ENCODE data around the gene GATAD2A.
"Not testable (repeated sequence)": the region's sequence is repeated elsewhere in the genome, so short reads cannot be mapped to it uniquely, and the experiment has no call there.

The GATAD2A gene

DNA sequence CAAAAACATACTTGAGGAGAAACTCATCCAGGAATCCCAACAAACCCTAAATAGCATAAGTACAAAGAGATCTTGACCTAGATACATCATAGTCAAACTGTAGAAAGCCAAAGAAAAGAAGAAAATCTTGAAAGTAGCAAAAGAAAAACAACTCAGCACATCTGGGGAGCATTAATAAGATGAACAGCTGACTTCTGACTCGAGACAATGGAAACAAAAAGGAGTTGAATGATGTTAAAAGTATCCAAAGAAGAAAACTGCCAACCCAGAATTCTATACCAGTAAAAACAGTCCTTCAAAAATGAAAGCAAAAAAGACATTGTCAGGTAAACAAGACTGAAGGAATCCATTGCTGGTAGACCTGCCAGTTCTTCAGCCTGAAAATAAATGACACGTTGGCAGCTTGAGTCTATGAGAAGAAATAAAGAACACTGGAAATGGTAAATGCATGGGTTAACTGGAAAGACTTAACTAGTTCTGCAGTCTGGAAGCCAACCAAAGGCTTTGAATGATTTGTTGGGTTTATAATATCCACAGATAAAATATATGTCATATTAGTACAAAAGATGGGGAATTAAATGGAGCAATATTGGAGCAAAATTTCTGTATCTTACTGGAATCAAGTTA, 63.1 kb downstream of the GATAD2A start:
- DNase-seq = no peak

DNA sequence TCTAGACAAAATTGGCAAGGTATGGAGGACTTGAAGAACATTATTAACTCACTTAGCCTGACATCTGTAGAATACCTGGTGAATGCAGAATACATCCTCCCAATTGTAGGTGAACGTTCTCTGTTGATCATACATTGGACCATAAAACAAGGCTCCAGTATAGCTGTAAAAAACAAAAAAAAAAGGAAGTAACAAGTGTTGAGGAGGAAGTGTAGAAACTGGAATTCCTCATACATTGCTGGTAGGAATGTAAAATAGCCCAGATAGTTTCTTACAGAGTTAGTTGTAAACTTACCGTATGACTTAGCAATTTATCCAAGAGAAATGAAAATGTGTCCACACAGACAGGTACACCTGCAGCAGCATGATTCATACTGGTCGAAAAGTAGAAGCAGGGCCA, 65.1 kb downstream of the GATAD2A start:
- DNase-seq = no peak

DNA sequence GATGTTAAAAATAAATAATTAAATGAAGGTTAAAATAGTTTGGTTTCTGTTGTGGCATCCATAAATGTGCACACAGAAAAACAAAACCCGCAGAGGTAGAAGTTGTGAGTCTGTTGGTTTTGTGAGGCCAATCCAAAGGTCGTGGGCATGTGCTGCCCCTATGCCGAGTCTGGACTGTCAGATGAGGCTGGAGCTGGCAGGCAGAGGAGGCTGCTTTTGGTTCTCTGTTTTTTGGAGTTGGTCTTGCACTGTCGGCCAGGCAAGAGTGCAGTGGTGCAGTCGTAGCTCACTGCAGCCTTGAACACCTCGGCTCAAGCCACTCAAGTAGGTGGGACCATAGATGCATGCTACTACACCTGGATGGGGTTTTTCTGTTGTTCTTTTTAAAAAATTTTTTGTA, 66.2 kb downstream of the GATAD2A start:
- no peak for DNase-seq

DNA sequence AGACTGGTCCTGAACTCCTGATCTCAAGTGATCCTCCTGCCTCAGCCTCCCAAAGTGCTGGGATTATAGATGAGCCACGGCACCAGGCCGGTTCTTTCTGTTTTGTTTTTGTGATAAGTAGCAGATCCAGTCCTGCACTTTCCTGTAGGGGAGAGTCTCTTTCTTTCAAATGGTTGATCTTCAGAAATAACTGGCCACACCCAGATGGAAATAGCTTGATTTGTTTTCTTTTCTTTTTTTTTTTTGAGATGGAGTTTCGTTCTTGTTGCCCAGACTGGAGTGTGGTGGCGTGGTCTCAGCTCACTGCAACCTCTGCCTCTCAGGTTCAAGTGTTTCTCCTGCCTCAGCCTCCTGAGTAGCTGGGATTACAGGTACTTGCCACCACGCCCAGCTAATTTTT, 66.6 kb downstream of the GATAD2A start:
- DNase-seq = not testable (repeated sequence)

DNA sequence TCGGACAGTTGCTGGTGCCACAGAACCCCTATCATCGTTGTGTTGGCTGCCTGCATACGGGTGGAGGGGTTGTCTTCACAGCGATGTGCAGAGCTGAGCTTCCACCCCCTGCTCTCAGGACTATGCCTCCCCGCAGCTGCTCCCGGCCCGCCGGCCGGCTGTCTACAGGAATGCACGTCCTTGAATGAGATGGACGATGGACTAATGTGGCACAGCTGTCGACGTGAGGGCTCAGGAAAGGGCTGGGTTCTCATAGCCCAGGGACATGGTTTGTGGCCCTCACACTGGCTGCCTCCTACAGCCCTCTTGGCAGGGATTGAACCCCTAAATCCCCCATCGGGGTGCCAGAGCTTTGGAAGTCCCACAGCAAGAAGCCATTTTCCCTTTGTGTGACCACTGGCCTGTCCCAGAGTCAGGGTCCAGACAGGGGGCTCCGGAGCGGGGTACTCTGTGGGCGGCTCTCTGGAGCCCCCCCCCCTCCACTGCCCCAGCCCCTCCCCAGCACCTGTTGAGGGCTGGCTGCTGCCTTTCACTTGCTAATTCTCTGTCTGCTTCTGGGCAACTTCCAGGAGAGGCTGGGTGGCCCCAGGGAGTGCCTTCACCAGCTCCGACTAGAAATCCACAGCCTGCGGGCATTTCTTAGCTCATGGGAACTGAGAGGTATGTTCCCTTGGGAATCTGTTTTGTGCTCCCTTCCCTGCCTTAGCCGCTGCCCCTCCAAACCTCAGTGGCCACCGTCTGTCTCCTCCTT, 69.7 kb downstream of the GATAD2A start:
- DNase-seq = no peak

DNA sequence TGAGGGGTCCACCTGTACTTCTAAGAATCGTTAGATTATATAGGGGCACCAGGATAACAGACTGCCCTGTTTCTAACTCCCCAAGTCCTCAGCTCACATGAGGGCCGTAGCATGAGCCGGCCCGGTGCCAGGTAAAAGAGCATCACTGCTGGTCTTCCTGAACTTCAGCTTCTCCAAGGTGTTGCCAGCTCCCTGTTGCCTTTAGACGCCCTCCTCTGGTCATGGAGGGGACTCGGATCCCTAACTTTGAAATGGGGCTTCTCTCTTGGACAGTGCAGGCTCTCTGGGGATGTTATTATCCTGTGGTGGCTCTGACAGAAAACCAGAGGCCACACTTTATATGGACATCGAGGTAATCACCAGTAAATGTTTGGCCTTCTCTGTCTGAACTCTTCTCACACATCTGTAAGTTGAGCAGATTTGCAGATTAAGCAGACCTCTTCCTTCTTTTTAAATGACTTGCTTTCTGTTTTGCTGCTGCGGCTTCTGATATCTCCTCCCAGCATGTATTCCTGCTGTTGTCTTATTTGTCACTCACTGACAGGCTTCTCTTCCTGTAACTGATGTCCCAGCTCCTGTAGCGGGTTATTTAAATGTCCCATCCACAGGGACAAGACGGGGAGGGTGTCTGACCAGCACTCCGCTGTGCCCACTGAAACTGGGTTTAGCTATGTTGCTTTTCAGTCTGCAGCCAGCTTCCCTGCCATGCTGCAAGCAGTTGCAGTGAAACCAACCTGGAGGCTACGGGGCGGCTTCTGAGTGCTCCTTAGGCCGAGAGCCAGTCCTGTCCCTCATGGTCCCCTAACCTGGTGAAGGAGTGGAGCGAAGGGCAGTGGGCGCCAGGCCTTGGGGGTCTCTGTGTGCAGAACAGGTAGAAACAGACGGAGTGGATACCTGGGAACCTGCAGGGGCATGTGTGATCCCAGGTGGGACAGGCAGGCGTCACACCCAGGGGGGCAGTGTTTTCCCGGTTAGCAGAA, 70.7 kb downstream of the GATAD2A start:
- DNase-seq = no peak

DNA sequence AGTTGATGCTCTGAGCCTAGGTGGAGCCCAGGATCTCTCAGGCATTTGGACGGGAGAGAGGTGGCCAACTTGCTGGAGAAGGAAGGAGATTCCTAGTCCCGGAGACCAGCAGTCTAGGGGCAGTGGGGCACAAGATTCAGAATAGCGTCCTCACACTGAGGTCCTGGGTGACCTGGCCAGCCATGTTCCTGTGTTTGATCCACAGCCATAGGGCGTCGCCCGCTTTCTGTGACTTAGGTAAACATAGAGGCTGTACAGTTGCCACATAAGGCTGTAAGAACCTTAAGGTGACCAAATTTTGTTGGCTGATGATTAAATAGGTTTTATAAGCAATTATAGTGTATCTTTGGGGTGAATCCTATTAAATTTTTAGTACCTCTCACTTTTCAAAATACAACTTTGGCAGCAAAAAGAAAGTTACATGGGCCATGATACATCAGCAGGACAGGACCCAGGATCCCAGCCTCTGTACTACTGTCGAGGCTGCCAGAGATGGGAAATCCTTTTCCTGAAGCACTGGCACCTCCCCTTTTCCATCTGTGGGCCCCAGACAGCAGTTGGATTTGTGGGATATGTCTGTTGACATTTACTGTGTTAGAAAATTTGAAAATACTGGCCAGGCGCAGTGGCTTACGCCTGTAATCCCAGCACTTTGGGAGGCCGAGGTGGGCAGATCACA, 72.4 kb downstream of the GATAD2A start:
- DNase-seq = no peak

DNA sequence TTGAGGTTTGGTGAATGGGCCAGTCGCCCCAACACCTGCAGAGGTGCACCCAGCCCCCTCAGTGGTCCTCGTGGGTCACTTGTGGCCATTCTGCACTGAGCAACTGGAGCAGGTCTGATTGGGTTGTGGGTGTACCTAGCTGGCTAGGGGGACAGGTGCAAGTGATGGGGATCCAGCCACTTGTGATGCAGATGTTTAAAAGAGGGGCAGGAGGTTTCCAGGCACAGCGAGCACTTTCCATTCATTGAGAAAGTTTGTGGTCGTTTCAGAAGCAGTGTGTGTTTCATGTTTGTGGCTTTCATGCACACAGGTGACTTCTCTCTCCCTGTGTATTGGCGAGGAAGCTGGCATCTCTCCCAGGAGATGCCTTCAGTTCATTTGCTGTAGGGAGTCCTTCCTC, 75.2 kb downstream of the GATAD2A start:
- DNase-seq = no peak

DNA sequence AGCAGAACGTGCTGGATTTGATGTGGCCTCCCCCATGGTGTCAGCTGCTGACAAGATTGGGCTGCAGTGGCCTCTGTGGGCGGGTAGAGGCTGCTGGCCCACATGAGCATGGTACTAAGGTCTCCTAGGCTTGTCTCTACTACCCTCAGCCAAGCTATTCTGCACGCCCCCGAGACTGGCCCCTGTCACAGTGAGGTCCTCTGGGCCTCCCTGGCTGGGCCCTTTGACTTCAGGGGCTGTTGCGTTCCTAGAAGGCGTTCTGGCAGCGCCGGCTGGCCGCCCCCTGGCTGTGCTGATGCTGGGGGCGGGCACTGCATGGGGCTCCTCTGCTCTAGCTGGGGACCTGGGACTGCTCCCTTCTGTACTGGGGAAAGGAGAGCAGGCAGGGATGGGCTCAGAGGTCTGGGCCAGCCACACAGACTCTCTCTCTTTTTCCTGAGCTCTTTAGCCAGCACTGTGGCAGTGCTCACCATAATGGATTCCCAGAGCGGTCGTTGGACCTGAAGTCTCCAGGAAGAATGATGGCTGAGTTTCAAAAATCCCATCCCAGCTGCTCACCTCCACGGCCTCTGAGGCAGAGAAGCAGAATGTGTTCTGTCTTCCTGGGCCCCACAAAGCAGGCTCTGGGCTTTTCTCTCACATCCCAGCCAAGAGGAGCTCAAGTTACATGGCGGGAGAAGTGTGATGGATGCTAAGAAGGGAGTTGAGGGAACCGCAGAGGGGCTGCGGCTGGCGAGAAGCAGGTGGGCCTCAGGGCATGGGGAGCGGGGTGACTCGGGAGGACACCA, 77.5 kb downstream of the GATAD2A start:
- DNase-seq = no peak

DNA sequence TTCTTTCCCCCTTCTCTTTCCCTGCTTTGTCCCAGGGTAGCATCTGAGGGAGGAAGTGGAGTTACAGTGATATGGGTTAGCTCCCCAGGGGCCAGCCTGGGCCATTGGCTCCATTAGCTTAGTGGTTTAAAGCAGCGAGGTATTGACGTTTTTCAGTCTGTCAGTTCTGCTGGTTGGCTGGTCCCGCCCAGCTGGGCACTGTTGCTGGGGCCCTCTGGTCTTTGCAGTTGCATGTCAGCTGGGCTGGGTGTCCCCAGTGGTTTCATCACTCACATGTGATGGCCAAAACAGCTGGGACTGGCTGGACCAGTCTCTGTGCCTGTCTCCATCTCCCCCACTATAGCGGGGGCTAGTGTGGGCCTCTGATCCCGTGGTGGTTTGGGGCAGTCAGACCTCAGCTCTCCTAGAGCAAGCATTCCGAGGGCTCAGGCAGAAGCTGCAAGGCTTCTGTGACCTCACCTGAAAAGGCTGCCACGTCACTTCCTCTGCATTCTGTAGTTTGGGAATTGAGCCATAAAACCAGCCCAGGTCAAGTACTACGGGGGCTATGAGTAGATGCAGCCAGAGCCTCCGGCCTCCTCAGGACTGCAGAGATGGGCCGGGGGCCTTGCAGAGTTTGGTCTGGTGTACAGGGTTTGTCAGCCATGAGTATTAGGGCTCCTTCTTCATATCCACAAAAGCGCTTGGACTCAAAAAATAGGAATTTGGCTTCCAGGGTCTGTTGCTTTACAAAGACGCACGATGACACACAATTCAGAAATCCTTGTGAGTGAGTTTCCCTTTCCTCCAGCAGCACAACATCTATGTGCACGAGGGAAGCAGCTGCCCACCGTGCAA, 79.9 kb downstream of the GATAD2A start:
- DNase-seq = no peak

DNA sequence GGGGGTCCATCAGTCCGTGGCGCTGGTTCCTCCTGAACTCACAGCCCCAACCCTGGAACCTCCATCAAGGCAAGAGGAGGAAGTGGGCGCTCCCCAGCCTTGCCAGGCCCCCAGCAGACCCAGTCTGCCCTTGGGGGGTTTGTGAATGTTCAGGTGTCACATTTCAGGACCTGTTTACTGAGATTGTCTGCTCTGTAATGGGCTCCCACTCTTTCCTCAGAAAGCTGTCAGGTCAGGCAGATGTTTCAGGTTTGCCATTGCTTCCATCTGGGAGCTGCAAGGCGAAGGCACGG, 80.5 kb downstream of the GATAD2A start:
- no peak for DNase-seq

DNA sequence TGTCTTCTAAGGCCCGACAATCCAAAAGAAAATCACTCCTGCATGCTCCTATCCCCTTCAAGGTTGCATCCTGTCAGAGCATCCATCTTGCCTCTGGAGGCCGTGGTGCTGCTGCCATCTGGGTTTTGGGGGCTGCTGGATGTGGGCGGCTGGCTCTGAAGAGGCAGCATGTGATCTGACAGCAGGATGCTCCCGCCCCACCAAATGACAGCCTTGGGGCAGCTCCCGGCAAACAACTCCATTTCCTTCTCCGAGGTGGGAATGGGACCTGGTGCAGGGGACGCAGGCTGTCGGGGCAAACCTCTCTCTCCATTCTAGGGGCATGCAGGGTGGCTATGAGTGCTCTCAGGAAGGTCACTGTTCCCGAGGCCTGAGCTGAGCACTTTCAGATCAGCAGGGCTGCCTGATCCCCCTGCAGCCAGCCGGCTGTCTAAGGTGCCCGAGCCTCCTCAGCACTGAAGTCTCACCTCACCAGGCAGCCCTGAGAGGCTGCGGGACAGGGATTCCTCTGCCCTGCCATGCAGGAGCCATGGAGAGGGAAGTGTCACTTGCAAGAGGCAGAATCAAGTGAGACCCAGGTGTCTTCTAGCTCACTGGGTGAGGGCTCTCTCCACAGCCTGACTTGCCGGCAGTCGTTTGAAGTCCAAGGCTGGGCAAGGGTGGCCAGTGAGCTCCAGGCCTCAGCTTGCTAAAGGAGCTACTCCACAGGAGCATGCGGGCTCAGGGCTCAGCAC, 81.0 kb downstream of the GATAD2A start:
- no peak for DNase-seq

DNA sequence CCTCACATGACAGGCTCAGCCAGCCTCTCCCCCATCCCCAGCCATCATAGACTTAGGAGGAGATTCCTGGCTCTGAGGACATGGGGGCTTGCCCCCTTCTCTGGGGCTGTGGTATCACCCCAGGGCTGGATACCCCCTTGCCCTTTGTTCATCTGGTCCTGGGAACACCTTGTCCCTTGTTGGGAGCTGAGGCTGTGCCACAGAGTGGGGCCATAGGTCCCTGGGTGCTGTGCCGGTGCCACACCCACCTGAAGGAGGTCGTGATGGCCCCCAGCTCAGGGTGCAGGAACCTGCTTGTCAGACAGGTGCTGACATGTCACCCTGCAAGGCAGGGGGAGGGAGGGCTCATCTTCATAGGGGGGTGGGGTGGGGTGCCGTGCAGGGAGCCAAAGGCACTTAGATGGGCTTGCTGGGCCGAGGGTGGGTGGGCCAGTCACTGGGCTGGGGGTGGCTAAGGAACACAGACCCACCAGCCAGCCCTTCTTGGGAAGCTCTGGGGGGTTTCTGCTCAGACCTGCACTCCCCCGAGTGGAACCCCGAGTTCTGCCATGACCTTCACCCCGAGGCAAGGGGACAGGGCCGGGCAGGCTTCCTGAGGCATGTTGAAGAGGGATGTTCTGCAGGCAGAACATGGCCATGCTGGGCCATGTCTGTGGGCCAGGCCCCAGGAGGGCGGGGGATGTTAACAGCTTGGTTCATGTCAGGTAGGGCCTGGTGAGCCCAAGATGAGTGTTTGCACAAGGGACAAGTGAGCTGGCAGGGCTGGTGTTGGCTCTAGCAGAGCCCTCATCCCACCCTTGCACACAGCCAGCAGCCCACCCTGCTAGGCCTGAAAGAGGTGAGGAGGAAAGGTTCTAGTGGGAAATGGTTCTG, 81.8 kb downstream of the GATAD2A start:
- DNase-seq = no peak

DNA sequence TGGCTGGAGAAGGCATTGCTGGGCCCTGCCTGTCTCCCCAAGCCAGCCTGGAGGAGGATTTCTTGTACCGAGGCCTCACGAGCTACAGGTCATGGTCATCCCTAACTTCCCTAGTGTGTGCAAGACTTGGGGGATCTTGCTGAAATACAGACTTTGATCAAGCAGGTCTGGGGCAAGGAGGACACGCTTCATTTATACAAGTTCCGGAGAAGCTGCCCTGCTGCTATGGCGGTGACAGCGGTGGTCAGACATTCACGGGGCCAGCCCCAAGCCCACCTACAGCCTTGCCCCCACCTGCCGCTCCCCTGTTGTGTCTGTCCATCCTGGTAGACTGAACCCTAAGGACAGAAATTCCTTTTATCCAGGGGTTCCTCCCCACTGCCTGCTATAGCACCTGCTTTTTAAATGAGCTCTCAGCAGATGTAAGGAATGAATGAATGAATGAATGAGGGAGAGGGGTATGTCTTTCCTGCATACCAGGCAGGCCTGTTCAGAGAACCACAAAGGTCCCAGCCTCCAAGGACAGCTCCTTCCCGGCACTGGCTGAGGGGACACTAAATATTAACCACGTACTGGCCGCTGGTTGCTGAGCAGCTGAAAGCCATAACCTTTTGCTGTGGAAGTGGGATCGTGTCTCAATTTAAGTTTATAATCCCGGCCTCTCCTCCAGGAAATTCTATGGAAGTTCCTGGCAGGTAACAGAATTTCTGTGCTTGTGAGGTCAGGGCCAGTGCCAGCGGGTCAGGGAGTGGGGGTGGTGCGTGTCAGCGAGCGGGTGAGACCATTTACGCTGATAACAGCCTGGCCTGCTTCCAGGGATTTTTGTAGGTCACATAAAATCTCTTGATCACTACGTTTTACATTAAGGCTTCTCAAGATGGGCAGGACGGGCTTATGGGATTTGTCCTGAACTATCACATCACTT, 82.7 kb downstream of the GATAD2A start:
- DNase-seq = no peak

DNA sequence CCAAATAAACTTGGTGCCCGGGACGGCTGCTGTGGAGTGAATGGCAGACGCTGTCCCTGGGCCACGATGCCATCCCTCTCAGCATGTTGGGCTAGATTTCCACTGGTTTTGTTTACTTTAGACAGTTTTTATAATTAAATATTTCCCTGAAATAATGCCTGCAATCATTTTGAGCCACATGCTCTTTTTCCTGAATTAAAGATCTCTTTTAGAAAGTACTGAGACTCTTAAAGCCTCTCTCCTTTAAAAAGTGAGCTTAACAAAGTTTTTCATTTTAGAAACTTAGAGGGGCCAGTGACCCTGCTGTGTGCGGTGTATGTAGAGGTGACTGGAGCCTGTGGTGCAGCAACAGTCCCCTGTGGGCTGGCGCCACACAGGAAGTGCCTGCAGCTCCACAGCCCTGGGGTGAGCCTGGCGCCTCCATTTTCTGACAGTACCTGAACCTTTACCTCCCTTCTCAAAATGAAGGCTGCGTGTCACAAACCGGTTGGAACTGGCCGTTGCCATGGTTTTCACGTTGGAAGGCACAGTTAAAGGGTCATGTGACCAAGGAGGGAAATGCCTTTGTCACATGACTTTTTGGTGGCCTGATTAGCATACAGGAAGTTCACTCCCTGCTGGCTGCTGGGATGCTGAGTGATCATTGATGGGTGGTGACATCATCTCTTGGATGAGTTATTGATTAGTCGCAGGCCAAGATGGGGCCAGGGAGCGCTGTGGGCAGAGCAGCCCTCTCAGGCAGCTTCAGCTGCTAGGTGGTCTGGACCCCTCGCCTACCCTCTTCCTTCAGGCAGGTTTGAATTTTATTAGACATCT, 83.6 kb downstream of the GATAD2A start:
- peak; percentile 69 for DNase-seq

DNA sequence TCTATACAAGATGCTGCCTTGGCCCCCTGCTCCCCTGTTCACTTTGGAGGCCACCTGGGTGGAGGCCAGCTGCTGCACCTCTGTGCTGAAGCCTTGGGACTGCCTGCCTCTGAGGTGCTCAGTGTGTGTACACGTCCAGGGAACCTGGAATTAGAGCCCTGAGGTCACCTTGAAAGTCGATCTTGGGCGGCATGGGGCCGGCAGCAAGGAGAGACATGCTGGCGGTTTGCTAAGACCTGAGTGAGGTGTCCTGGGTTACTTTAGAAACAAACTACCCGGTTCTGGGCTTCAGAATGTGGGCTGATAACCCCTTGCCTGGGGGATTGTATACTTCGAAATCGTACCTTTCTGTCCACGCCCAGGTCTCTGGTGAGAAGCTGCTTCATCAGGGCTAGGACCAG, 84.3 kb downstream of the GATAD2A start:
- DNase-seq = no peak

DNA sequence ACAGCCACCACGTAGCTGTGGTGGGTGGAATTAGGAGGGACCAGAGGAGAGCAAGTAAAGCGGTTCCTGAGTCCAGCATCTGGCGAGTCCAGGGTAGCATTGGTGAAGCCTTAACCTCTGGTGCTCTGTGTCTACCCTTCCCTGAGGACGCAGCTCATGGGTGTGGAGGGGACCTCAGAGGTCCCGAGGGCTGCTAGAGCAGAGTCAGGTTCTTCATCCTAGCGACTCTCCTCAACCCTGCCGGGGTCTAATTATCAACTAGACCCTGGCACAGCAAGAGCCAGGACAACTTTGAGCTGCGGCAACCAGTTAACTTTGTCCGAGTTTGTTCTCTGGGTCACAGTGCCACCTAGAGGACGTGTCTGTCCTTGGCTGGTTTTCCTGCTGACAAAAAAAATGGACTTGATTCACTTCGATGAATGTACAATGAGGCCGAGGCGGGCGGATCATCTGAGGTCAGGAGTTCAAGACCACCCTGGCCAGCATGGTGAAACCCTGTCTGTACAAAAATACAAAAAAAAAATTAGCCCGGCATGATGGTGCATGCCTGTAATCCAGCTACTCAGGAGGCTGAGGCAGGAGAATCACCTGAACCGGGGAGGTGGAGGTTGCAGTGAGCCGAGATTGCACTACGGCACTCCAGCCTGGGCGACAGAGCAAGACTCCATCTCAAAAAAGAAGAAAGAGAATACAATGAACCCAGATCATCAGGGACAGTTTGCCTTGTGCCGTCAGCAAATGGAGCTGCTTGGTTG, 84.9 kb downstream of the GATAD2A start:
- DNase-seq = peak; percentile 85

Measured in suppressor macrophage treated with lipopolysaccharide for 4 hours (primary cell).